GM12874 (cell line): ENCODE measurements around the gene OR2L3.

Experiments
- TF ChIP-seq, protein P1 (sequence below): IDR thresholded peaks from 2 replicates; pipeline ENCODE4 v1.5.1; 2011; ENCODE audit warnings: low read depth, mild to moderate bottlenecking, control low read depth, low read length, moderate library complexity; ENCODE audit not compliant: insufficient read depth

OR2L3 gene

GRCh38 chr1:248045209-248045608 is 1.4 kb upstream of the OR2L3 start:
- TF ChIP-seq, protein P1, sequence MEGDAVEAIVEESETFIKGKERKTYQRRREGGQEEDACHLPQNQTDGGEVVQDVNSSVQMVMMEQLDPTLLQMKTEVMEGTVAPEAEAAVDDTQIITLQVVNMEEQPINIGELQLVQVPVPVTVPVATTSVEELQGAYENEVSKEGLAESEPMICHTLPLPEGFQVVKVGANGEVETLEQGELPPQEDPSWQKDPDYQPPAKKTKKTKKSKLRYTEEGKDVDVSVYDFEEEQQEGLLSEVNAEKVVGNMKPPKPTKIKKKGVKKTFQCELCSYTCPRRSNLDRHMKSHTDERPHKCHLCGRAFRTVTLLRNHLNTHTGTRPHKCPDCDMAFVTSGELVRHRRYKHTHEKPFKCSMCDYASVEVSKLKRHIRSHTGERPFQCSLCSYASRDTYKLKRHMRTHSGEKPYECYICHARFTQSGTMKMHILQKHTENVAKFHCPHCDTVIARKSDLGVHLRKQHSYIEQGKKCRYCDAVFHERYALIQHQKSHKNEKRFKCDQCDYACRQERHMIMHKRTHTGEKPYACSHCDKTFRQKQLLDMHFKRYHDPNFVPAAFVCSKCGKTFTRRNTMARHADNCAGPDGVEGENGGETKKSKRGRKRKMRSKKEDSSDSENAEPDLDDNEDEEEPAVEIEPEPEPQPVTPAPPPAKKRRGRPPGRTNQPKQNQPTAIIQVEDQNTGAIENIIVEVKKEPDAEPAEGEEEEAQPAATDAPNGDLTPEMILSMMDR = no peak

- TF ChIP-seq, protein P1 = no peak
Observed at GRCh38 chr1:248047008-248047407, 372 bp downstream of the OR2L3 start.

DNA sequence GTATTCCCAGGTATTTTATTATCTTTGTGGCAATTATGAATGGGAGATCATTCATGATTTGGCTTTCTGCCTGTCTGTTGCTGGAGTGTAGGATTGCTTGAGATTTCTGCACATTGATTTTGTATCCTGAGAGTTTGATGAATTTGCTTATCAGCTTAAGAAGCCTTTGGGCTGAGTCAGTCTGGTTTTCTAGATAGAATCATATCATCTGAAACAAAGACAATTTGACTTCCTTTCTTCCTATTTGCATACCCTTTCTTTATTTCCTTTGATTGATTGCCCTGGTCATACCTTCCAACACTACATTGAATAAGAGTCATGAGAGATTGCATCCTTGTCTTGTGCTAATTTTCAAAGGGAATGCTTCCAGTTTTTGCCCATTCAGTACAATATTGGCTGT is 8.0 kb downstream of the OR2L3 start:
- TF ChIP-seq, protein P1 = no peak

- TF ChIP-seq, protein P1 = no peak
Observed at GRCh38 chr1:248055261-248055660, 8.6 kb downstream of the OR2L3 start.

DNA sequence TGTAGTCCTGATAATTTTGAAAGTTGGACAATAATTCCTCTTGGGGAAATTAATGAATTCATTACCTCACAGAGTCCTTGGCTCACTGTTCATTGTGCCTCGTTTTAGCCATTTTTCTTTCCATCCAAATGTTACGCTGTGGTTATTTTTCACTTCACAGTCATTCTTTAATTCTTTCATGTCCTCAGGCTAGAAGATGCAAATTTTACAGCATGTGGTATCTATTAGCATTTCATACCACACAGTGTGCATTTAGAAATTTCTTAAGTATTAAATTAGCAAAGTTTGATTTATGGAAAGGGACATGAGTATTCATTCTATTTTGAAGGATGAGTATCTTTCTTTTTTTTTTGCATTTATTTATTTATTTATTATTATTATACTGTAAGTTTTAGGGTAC is 18.4 kb downstream of the OR2L3 start:
- TF ChIP-seq, protein P1 = no peak

GRCh38 chr1:248065604-248066003 is 19.0 kb downstream of the OR2L3 start:
- TF ChIP-seq, protein P1 = no peak

DNA sequence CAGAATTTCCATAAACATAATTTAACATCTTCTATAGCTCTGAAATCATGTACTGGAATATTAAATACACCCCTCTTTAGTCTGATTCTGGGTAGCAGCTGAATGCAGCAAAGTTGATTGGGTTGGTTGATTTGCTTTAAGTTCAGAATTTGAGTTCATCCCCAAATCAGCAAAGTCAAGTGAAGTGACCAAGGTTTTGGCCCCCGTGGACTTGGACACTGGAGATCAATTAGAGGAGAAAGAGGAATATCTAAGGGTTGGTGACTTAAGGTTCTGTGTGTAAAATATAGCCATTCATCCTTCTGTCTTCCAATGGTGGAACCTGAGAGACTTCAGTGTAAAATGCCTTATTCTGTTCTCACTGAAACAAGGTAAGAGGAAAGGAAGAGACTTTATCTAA is 48.2 kb downstream of the OR2L3 start, which contains the start of gene OR2L13:
OR2L13 (plus strand) TSS at position 301 of the 400 bp plus-strand sequence. CDS start 4,192 bp downstream, outside the sequence.
- TF ChIP-seq, protein P1 = no peak

- TF ChIP-seq, protein P1 = no peak
Observed at GRCh38 chr1:248098529-248098928, 51.9 kb downstream of the OR2L3 start.
